MCF 10A (cell line): ENCODE data around the gene NFKBIL1. TPM values are rescaled to one million over a fixed set of nuclear protein-coding genes. Genes with fewer than 3 reads are reported as not detected.

Experiments used
- BruUV-seq: library from RNA; stranded (reverse); fragments of 400-500 nt; replicated peaks from 2 replicates; lab custom pipeline; 2021; lab: Mats Ljungman, UMichigan
- CTCF ChIA-PET: fragments of 300-600 bp; sonication (Branson Sonifier 250); formaldehyde crosslinking; extraction: SDS; loops from one replicate; lab custom pipeline; 2021; ENCODE audit warnings: antibody characterized with exemption, inconsistent platforms; lab: Yijun Ruan, JAX
- POLR2A ChIA-PET: fragments of 300-600, 350-650 bp; sonication (Branson Sonifier 250); formaldehyde crosslinking; extraction: SDS; loops from one replicate; lab custom pipeline; 2020; ENCODE audit warnings: antibody characterized with exemption, inconsistent platforms; lab: Yijun Ruan, JAX
- DNase-seq: peaks from one replicate; pipeline ENCODE4 v3.0.0-alpha.2; 2018; ENCODE audit not compliant: unreplicated experiment
- H3K27ac Mint-ChIP-seq: one replicate; pipeline ENCODE4 v1.8.0; 2022; ENCODE audit warnings: mild to moderate bottlenecking, low read depth, mixed read lengths; ENCODE audit not compliant: unreplicated experiment
- H3K27me3 Mint-ChIP-seq: one replicate; pipeline ENCODE4 v1.8.0; 2022; ENCODE audit warnings: mixed read lengths; ENCODE audit not compliant: insufficient read depth, unreplicated experiment
- H3K36me3 Mint-ChIP-seq: one replicate; pipeline ENCODE4 v1.8.0; 2022; ENCODE audit warnings: mild to moderate bottlenecking, moderate library complexity, mixed read lengths; ENCODE audit not compliant: insufficient read depth, unreplicated experiment
- H3K4me1 Mint-ChIP-seq: one replicate; pipeline ENCODE4 v1.8.0; 2022; ENCODE audit warnings: mixed read lengths; ENCODE audit not compliant: insufficient read depth, unreplicated experiment
- H3K4me3 Mint-ChIP-seq: one replicate; pipeline ENCODE4 v1.8.0; 2022; ENCODE audit warnings: mild to moderate bottlenecking, moderate library complexity, mixed read lengths; ENCODE audit not compliant: unreplicated experiment
- H3K9me3 Mint-ChIP-seq: one replicate; pipeline ENCODE4 v1.8.0; 2022; ENCODE audit warnings: mixed read lengths; ENCODE audit not compliant: unreplicated experiment
- intact Hi-C: fragments of 100-400 bp; cut with micrococcal nuclease; formaldehyde crosslinking; loops from 2 replicates; pipeline ENCODE4 v1.14.1; 2022
- total RNA-seq: library from RNA; stranded (reverse); gene quantifications from 2 replicates; pipeline ENCODE4 v1.2.3, GENCODE V29; 2022
- TF ChIP-seq, protein P1 (sequence below): fragments of 200-600 bp; IDR thresholded peaks from one replicate; pipeline ENCODE4 v1.8.0; 2022; ENCODE audit warnings: antibody characterized with exemption, mild to moderate bottlenecking; ENCODE audit not compliant: unreplicated experiment

Gene NFKBIL1
- total RNA-seq, 1 experiment from 2014 or later, result 30.3 TPM

DNA sequence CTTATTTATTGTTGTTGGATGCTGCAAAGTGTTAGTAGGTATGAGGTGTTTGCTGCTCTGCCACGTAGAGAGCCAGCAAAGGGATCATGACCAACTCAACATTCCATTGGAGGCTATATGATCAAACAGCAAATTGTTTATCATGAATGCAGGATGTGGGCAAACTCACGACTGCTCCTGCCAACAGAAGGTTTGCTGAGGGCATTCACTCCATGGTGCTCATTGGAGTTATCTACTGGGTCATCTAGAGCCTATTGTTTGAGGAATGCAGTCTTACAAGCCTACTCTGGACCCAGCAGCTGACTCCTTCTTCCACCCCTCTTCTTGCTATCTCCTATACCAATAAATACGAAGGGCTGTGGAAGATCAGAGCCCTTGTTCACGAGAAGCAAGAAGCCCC, 37.4 kb upstream of the NFKBIL1 start:
- DNase-seq, result no peak
- CTCF ChIA-PET, result no interaction called here
- H3K4me3 Mint-ChIP-seq, result no peak overlapping the region
- no peaks in the 10 kb centered on the region for H3K4me1 Mint-ChIP-seq
- H3K27ac Mint-ChIP-seq, result no peak overlapping the region
- H3K9me3 Mint-ChIP-seq, result no peaks in the 10 kb centered on the region
- POLR2A ChIA-PET, result no interaction called here
- H3K27me3 Mint-ChIP-seq, result no peaks in the 10 kb centered on the region
- BruUV-seq, result no TSS peak
- H3K36me3 Mint-ChIP-seq, result peaks cover 25% of the 10 kb centered on the region
- TF ChIP-seq, protein P1, sequence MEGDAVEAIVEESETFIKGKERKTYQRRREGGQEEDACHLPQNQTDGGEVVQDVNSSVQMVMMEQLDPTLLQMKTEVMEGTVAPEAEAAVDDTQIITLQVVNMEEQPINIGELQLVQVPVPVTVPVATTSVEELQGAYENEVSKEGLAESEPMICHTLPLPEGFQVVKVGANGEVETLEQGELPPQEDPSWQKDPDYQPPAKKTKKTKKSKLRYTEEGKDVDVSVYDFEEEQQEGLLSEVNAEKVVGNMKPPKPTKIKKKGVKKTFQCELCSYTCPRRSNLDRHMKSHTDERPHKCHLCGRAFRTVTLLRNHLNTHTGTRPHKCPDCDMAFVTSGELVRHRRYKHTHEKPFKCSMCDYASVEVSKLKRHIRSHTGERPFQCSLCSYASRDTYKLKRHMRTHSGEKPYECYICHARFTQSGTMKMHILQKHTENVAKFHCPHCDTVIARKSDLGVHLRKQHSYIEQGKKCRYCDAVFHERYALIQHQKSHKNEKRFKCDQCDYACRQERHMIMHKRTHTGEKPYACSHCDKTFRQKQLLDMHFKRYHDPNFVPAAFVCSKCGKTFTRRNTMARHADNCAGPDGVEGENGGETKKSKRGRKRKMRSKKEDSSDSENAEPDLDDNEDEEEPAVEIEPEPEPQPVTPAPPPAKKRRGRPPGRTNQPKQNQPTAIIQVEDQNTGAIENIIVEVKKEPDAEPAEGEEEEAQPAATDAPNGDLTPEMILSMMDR, result no peak
- intact Hi-C loops, result no loop called here

GRCh38 chr6:31513456-31514165, 33.8 kb upstream of the NFKBIL1 start:
- TF ChIP-seq, protein P1, result no peak
- Mint-ChIP-seq H3K36me3 (peaks cover 9% of the 10 kb centered on the region), H3K9me3 (no peaks in the 10 kb centered on the region), H3K27ac (no peak overlapping the region), H3K4me3 (no peak overlapping the region), H3K4me1 (peaks cover 8% of the 10 kb centered on the region), H3K27me3 (no peaks in the 10 kb centered on the region)
- no peak for DNase-seq
- intact Hi-C loops, result no loop called here
- CTCF ChIA-PET, result no interaction called here
- POLR2A ChIA-PET, result interaction anchor here (0.7 to 1.6 kb wide), 5 partner anchors 16 to 50 kb away, joined by 3 to 6 read pairs (median 3); partner anchors contain the start of genes DDX39B and MICB
- BruUV-seq, result no TSS peak

DNA sequence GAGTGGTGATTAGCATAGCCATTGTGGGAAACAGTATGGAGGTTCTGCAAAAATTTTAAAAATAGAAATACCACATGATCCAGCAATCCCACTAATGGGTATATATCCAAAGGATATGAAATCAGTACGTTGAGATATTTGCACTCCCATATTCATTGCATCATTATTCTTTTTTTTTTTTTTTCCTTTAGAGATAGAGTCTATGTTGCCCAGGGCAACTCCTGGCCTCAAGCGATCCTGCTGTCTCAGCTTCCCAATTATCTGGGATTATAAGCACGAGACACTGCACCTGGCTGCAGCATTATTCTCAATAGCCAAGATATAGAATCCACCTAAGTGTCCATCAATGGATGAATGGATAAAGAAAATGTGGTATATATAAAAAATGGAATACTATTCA, 25.6 kb upstream of the NFKBIL1 start:
- Mint-ChIP-seq H3K36me3 (peaks cover 6% of the 10 kb centered on the region), H3K27ac (no peak overlapping the region), H3K27me3 (peaks cover 17% of the 10 kb centered on the region), H3K4me1 (no peaks in the 10 kb centered on the region), H3K9me3 (no peaks in the 10 kb centered on the region), H3K4me3 (no peak overlapping the region)
- intact Hi-C loops, result no loop called here
- POLR2A ChIA-PET, result interaction anchor here (1.1 to 2.1 kb wide), 2 partner anchors 10 to 19 kb away, joined by 3 to 4 read pairs; no protein-coding TSS in a partner anchor
- CTCF ChIA-PET, result no interaction called here
- no peak for DNase-seq
- TF ChIP-seq, protein P1, result no peak
- BruUV-seq, result no TSS peak

DNA sequence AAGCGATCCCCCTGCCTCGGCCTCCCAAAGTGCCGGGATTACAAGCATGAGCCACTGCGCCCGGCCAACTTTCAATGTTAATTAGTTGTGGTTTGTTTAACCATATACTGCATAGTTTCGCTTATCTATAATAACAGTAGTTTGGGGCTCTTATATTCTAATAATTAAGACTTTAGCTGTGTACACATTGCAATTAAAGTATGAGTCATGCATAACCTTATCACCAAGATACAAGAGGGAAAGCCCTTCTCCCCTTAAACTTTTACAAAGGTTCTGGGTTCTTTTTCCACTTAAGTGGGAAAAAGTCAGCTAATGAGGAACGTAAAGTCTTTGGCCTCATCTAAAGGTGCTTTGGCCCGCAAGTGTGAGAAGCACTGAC, 21.9 kb upstream of the NFKBIL1 start:
- ChIA-PET POLR2A (interaction anchor here (0.8 to 0.9 kb wide), 2 partner anchors 17 to 337 kb away, joined by 3 to 4 read pairs; partner anchors contain the start of gene NEU1), CTCF (interaction anchor here (1.2 kb wide), 1 partner anchor 13 kb away, joined by 3 read pairs; no protein-coding TSS in a partner anchor)
- H3K4me3 Mint-ChIP-seq, result no peak overlapping the region
- intact Hi-C loops, result no loop called here
- TF ChIP-seq, protein P1, result no peak
- H3K27me3 Mint-ChIP-seq, result peaks cover 13% of the 10 kb centered on the region
- H3K27ac Mint-ChIP-seq, result no peak overlapping the region
- H3K4me1 Mint-ChIP-seq, result no peaks in the 10 kb centered on the region
- DNase-seq, result no peak
- H3K9me3 Mint-ChIP-seq, result no peaks in the 10 kb centered on the region
- peaks cover 33% of the 10 kb centered on the region for H3K36me3 Mint-ChIP-seq
- BruUV-seq, result no TSS peak
